Keratinocyte (primary cell): ENCODE measurements around the gene BANP.
"Not testable (repeated sequence)": the region's sequence is repeated elsewhere in the genome, so short reads cannot be mapped to it uniquely, and the experiment has no call there.

ENCODE experiments used
- CTCF ChIP-seq, 3 experiments: IDR thresholded peaks in 1 of 3; conservative IDR thresholded peaks in 1 of 3; optimal IDR thresholded peaks in 1 of 3; 2 replicates in 2 of 3; 3 replicates in 1 of 3; pipeline versions ENCODE3 to v1.5.1; 2011; ENCODE audit warnings: low read length in 3 of 3, mild to moderate bottlenecking in 3 of 3, moderate library complexity in 2 of 3, control low read depth in 1 of 3, inconsistent platforms in 1 of 3; ENCODE audit not compliant: insufficient read depth in 2 of 3; ENCODE audit errors: extremely low read depth in 1 of 3
- EZH2 ChIP-seq: IDR thresholded peaks from one replicate; pipeline ENCODE4 v1.6.1; 2012; ENCODE audit warnings: inconsistent platforms, mild to moderate bottlenecking, low read length, moderate library complexity

GRCh38 chr16:88110875-88111494, 159.8 kb downstream of the BANP start:
- TF ChIP-seq CTCF (optimal IDR thresholded peaks at IDR 0.05 in 1 of 3, IDR thresholded peaks at IDR 0.05 in 1 of 3, conservative IDR thresholded peaks at IDR 0.05 in 1 of 3; ENCODE audit: extremely low read depth in 1 of 3, insufficient read depth in 2 of 3, low read length in 3 of 3); EZH2: not testable (repeated sequence)
